Measurements from ENCODE around the gene ATE1. TPM values are rescaled to one million over a fixed set of nuclear protein-coding genes. Genes with fewer than 3 reads are reported as not detected.

ATE1 gene
- total and polyA plus RNA-seq, 2 of the 4 experiments (the other 2 are of a cell fraction) = 6.4 to 27.8 TPM

DNA sequence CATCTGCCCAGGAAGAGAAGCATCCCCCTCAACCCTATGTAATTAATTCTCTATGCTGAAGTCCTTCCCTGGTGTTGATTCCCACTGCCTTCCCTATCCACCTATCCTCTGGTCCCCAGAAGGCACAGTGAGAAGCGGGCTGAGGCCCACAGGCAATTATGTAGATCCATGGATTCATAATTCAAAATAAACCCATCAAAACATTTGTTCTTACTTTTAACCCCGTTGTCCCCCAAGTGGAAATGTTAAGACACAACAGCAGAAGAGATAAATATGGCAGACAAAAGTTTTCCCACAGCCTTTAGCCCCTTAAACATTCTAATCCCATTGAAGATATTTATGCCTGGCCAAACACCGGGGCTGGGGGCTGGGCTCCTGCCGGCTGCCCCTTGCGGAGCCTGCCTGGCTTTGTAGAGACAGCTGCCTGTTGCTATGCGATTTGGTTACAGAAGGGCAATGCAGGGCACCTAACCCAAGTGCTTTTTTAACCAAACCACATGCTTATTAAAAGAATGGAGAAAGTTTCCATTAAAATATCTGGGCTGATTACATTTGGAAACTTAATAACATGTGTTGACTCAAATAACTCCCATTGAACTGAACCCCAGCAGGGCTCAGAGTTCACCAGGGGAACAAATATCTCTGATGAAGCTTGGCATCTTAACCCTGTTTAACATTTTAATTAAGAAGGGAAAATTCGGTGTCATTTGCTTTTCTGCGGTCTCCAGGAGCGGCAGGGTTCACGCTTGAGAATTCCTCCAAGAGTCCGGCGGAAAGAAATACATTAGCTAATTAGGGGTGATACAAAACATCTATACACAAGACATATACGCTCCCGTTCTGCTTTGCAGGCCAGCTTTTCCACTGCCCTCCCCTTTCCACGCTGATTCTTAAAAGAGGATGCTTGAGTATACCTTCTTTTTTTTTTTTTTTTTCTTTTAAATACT is 218.8 kb downstream of the ATE1 start:
- dilution Hi-C loops (cut with HindIII; ENCODE audit: low sequenced_read_pairs, unreplicated experiment) = no loop called here
- Histone ChIP-seq H2BK5ac (ENCODE audit: low read depth, low read length, poor library complexity, severe bottlenecking) (no peak overlapping the region), H3K18ac (ENCODE audit: low read depth, low read length) (no peak overlapping the region), H2AK5ac (ENCODE audit: low read depth, low read length) (no peak overlapping the region), H4K5ac (ENCODE audit: low read depth, low read length) (no peak overlapping the region), H3K56ac (ENCODE audit: extremely low read depth, insufficient read depth, low read length) (no peak overlapping the region), H3K23ac (ENCODE audit: low read depth, low read length) (no peak overlapping the region), H4K8ac (ENCODE audit: low read depth in 2 of 2, low read length in 2 of 2) (no peak overlapping the region), H3K4me1 (ENCODE audit: control insufficient read depth, insufficient read depth, low read length) (no peaks in the 10 kb centered on the region), H3K27ac (ENCODE audit: insufficient read depth, low read length) (no peak overlapping the region), H3K9me3 (ENCODE audit: control insufficient read depth, insufficient read depth, low read length) (no peaks in the 10 kb centered on the region), H4K20me1 (ENCODE audit: insufficient read depth, low read length) (no peaks in the 10 kb centered on the region), H3K79me1 (ENCODE audit: low read depth in 1 of 2, low read length in 2 of 2) (no peaks in the 10 kb centered on the region), H2BK20ac (ENCODE audit: low read depth, low read length) (no peak overlapping the region), H3K4me2 (ENCODE audit: low read depth, low read length) (no peak overlapping the region), H3K36me3 (ENCODE audit: control insufficient read depth, insufficient read depth, low read length) (no peaks in the 10 kb centered on the region), H4K91ac (ENCODE audit: insufficient read depth, low read depth, low read length) (no peak overlapping the region), H3K14ac (replicated peaks; ENCODE audit: low read depth, low read length) (no peak overlapping the region), H2BK15ac (ENCODE audit: low read depth, low read length) (no peak overlapping the region), H3K27me3 (ENCODE audit: control insufficient read depth, insufficient read depth, low read length) (no peaks in the 10 kb centered on the region), H3K9me1 (ENCODE audit: insufficient read depth, low read length) (no peaks in the 10 kb centered on the region), H3K4ac (ENCODE audit: low read depth, low read length) (no peak overlapping the region), H2AFZ (replicated peaks; ENCODE audit: low read length, poor library complexity) (no peak overlapping the region), H2AK9ac (replicated peaks; ENCODE audit: low read depth, low read length, poor library complexity) (no peak overlapping the region), H2BK120ac (ENCODE audit: low read depth, low read length) (no peak overlapping the region), H3K4me3 (ENCODE audit: insufficient read depth, low read depth, low read length) (no peak overlapping the region), H3K9ac (ENCODE audit: low read depth, low read length) (no peak overlapping the region)
- ATAC-seq (ENCODE audit: low read depth) = no peak
- ChIA-PET POLR2A (ENCODE audit: unreplicated experiment) (no interaction called here), CTCF (no interaction called here)
- DNase-seq = no peak
- no CpG with 5 or more reads among the region's 15 CpGs for WGBS, 2 experiments (ENCODE audit: extremely low coverage in 2 of 2, insufficient read length in 1 of 2)
- intact Hi-C loops (cut with micrococcal nuclease) = no loop called here
- TF ChIP-seq MAZ (IDR thresholded peaks at IDR 0.05; ENCODE audit: borderline replicate concordance, low read depth, low read length) (no peak), FOS (IDR thresholded peaks at IDR 0.05; ENCODE audit: low read depth, low read length) (no peak), MXI1 (IDR thresholded peaks at IDR 0.05; ENCODE audit: borderline replicate concordance, low read depth, low read length) (no peak), MAFK (IDR thresholded peaks at IDR 0.05; ENCODE audit: low read depth, low read length) (no peak), CHD1 (IDR thresholded peaks at IDR 0.05; ENCODE audit: low read depth, low read length) (no peak), CEBPB (IDR thresholded peaks at IDR 0.05; ENCODE audit: low read depth, low read length) (no peak), RAD21 (IDR thresholded peaks at IDR 0.05; ENCODE audit: low read length) (no peak)
- TF ChIP-seq, protein P1, sequence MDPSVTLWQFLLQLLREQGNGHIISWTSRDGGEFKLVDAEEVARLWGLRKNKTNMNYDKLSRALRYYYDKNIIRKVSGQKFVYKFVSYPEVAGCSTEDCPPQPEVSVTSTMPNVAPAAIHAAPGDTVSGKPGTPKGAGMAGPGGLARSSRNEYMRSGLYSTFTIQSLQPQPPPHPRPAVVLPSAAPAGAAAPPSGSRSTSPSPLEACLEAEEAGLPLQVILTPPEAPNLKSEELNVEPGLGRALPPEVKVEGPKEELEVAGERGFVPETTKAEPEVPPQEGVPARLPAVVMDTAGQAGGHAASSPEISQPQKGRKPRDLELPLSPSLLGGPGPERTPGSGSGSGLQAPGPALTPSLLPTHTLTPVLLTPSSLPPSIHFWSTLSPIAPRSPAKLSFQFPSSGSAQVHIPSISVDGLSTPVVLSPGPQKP (IDR thresholded peaks at IDR 0.05; ENCODE audit: borderline replicate concordance, low read depth, low read length) = no peak
- TF ChIP-seq, protein P2, sequence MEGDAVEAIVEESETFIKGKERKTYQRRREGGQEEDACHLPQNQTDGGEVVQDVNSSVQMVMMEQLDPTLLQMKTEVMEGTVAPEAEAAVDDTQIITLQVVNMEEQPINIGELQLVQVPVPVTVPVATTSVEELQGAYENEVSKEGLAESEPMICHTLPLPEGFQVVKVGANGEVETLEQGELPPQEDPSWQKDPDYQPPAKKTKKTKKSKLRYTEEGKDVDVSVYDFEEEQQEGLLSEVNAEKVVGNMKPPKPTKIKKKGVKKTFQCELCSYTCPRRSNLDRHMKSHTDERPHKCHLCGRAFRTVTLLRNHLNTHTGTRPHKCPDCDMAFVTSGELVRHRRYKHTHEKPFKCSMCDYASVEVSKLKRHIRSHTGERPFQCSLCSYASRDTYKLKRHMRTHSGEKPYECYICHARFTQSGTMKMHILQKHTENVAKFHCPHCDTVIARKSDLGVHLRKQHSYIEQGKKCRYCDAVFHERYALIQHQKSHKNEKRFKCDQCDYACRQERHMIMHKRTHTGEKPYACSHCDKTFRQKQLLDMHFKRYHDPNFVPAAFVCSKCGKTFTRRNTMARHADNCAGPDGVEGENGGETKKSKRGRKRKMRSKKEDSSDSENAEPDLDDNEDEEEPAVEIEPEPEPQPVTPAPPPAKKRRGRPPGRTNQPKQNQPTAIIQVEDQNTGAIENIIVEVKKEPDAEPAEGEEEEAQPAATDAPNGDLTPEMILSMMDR (conservative IDR thresholded peaks at IDR 0.05; ENCODE audit: low read depth, low read length) = no peak
- BruUV-seq (replicated peaks) = no TSS peak
- in situ Hi-C loops (cut with MboI; ENCODE audit: low sequenced_read_pairs) = no loop called here
